GM21423 (cell line): ENCODE results near the gene LNX2.

Experiments
- ATAC-seq: cut with Tn5 transposase; IDR thresholded peaks from one replicate; pipeline ENCODE4 v1.9.1; 2021; ENCODE audit warnings: mild to moderate bottlenecking, moderate library complexity; ENCODE audit not compliant: unreplicated experiment

Gene LNX2

GRCh38 chr13:27617881-27618321 lies 2.4 kb downstream of the LNX2 start:
- no peak for ATAC-seq

DNA sequence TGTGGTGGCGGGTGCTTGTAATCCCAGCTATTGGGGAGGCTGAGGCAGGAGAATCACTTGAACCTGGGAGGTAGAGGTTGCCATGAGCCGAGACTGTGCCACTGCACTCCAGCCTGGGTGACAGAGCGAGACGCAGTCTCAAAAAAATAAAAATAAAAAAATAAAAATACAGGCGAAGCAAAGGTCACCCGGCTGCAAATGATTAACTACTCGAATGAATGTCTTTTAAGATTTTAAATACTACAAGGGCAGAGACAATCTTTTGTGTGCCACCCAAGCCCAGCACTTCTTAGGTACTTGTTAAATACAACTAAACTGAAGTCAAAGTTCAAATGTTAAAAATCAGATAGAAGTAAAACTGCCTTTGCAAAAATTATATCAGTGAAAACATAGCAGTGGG lies 6.7 kb downstream of the LNX2 start:
- ATAC-seq, result no peak

GRCh38 chr13:27607125-27607524 lies 13.2 kb downstream of the LNX2 start:
- no peak for ATAC-seq

- no peak for ATAC-seq
These were observed 14.6 kb downstream of the LNX2 start for GRCh38 chr13:27605610-27606200.

DNA sequence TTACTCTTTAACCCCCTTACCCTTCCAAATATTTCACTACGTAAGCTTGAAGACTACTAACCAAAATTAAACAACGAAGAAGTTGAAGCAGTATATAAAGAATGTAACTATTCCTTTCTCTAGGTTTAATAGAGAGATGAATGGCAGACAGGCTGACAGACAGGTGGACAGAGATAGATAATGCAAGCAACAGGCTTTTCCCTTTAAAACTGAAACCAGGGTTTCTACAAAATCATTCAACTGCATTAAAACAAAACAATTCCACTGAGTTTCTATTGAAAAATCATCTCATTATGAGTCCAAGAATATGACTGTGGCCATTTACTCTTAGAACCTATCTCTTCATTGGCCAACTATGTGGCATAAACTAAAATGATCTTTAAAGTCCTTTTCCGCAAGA lies 15.2 kb downstream of the LNX2 start:
- no peak for ATAC-seq

DNA sequence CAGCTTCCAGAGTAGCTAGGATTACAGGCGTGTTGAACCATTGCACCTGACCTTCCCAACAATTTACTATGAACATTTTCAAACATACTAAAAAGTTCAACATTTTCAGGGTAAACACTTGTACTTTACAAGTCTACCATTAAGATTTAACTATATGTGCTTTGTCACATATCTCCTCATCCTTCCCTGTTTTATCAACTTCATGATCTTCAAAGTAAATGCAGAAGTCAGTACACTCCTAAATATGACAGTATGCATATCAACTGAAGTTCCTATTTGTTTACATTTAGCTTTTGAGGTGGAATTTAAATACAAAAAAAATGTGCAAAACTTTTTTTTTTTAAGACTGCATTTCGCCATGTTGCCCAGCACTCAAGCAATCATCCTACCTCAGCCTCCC lies 18.5 kb downstream of the LNX2 start:
- ATAC-seq, result no peak

DNA sequence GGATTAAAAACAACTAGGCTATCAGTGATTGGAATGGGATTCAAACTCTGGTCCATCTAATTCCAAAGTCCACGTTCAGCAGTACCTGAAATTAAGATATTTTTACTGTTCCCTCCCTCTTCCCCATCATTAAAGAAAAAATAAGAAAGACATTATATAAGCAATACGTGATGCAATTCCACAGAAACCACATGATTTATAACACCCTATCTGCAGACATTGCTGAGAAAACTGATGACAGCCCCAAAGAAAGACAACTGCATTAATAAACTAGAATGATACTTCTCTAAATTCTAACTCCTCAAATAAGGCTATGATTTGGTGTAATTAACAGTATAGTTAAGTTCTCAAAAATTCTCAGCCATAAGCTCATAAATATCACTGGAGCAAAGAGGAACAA lies 19.1 kb downstream of the LNX2 start:
- ATAC-seq, result no peak

- no peak for ATAC-seq
These were observed 19.6 kb downstream of the LNX2 start for GRCh38 chr13:27600711-27601110.

GRCh38 chr13:27599845-27600553 lies 20.3 kb downstream of the LNX2 start:
- ATAC-seq, result no peak

- ATAC-seq, result no peak
These were observed 21.2 kb downstream of the LNX2 start for GRCh38 chr13:27599096-27599495.

- no peak for ATAC-seq
These were observed 25.1 kb downstream of the LNX2 start for GRCh38 chr13:27595055-27595811.

DNA sequence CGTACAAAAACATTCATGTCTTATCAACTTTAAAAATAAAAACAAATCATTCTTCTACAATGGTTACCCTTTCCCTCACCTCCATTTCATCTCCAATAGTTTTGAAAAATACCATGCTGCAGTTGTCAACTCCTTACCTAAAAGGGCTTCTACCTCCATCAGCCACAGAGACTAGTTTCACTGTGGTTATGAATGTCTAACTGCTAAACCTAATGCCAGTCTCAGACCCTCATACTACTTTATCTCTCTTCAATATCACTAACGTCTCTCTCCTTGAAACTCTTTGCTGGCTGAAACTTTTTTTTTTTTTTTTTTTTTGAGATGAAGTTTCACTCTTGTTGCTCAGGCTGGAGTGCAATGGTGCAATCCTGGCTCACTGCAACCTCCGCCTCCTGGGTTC lies 27.1 kb downstream of the LNX2 start:
- peak; percentile 68 for ATAC-seq

GRCh38 chr13:27592865-27593264 lies 27.5 kb downstream of the LNX2 start:
- ATAC-seq, result peak; percentile 19

GRCh38 chr13:27588405-27588804 lies 31.9 kb downstream of the LNX2 start:
- ATAC-seq, result no peak

DNA sequence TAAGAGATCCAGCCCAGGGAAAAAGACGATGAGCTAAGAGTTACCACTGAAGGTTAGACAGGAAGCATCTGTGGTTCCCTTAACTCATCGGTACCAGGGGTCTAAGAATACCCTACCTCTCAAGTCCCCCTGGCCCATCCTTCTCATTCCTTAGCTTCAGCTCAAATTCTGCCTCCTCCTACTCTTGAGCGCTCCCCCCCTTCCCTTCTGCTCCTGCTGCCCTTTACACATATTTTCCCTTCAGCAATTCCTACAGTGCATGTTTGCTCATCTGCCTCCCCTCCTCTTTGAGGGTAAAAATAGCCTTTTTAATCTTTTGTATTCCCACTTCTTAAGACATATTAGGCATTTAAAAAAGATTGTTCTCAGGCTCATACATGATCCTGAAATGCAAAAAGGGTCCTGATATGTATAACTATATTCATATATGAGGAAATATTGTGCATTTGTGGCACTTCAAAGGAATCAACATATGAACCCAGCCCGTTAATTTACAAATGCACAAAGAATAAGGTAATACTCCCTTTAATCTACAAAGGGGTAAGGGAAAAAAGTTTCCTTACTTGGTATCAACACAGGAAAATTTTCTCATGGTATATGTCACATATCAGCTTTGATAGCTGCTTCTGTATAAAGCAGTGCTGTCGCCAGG lies 33.1 kb downstream of the LNX2 start:
- no peak for ATAC-seq

DNA sequence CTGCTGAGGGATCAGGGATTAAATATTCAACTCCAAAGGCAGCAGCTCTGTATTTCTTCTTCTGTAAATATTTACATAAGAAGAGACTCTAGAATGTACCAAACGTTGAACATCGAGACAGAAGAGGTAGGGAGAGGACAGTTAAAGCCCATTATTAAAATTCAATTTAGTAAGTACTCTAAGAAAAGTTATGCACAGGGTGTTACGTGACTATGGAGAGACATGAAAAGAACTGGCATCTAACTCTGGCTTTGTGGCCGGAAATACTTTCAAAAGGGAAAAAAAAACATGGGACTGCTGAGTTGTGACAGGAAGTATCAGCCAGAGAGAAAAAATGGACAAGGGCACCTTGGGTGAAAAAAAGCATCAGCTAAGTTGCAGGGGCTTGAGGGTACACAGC lies 36.7 kb downstream of the LNX2 start:
- ATAC-seq, result no peak

- ATAC-seq, result no peak
These were observed 42.0 kb downstream of the LNX2 start for GRCh38 chr13:27578121-27579030.

DNA sequence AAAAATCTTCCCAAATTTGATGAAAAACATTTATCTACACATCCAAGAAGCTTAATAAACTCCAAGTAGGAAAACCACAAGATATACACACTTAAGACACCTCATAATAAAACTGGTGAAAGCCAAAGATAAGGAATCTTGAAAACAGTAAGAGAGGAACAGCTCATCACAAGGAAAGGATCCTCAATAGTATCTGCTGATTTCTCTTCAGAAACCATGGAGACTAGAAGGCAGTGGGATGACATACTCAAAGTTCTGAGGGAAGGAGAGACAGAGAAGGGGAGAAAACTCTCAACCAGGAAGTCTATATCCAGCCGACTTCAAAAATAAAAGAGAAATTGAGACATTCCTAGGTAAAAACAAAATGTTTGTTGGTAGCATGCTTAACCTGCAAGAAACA lies 45.7 kb downstream of the LNX2 start:
- no peak for ATAC-seq

DNA sequence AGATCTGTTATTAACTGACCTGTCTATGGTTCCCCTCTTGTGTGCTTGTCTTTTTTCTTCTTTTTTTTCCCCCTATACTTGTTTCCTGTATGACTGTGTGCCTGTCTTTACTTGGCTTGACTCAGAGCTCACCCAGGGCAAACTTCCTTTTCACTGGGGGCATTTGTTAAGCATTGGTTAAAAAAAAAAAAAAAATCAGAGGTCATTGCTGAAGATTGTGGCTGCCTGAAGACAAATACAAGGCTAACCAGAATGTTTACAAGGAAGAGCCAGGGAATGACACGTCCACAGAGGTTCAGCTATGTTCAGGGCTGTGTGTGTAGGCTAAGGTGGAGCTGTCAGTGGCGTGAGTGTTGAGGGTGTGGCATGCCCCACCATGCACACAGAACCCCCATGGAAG lies 47.1 kb downstream of the LNX2 start:
- ATAC-seq, result no peak

DNA sequence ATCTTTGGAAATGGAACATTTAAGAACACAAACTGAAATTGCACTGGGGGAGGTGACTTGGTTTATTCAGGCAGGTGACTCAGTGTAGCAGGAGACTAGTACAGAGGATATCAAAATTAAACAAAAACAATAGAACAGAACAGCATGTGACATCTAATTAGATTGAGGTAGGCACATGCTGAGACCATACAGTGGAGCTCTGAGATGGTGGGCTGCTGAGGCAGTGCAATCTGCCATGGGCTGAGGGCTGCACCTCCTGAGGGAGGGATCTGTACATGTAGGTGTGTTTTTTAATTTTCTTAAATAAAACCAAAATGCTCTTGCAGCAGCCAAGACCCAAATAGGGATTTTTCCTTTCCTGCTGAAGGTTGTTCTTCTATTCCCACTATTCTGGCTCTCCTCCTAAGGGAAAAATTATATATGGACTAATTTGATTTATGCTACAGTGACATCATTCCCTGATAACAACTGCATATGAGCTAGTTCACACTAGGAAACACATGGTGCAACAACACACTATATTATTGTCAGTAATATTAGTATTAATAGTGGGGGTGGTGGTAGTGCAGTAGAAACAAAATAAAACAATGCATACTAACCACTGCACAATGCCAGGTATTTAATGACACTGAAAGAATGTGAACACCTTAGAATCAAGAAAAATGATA lies 48.0 kb downstream of the LNX2 start:
- no peak for ATAC-seq
